IMR-90 (cell line): ENCODE data around the gene GNAO1. TPM values are rescaled to one million over a fixed set of nuclear protein-coding genes. Genes with fewer than 3 reads are reported as not detected.

Experiments
- ATAC-seq: fragments of 200-7000 bp; cut with Tn5 transposase; 2 replicates; pipeline ENCODE4 v1.9.1; 2020; ENCODE audit warnings: low read depth, mild to moderate bottlenecking, moderate library complexity
- BruUV-seq: library from RNA; stranded (reverse); fragments of 400-500 nt; replicated peaks from 2 replicates; lab custom pipeline; 2021; lab: Mats Ljungman, UMichigan
- CTCF ChIA-PET: fragments of 300-600 bp; formaldehyde crosslinking; extraction: SDS; loops from one replicate; lab custom pipeline; 2021; ENCODE audit warnings: antibody characterized with exemption; lab: Yijun Ruan, JAX
- POLR2A ChIA-PET: fragments of 300-600 bp; sonication (Branson Sonifier 250); formaldehyde crosslinking; loops from one replicate; lab custom pipeline; 2022; ENCODE audit warnings: antibody characterized with exemption; ENCODE audit not compliant: unreplicated experiment; lab: Charles Lee
- DNase-seq: peaks from one replicate; pipeline ENCODE4 v3.0.0; 2013
- H2AFZ ChIP-seq: replicated peaks from 2 replicates; pipeline ENCODE3; 2013; ENCODE audit warnings: low read length, mild to moderate bottlenecking; ENCODE audit not compliant: poor library complexity
- H2AK5ac ChIP-seq: 2 replicates; pipeline ENCODE4 v1.6.1; 2013; ENCODE audit warnings: low read depth, low read length, inconsistent platforms
- H2AK9ac ChIP-seq: replicated peaks from 2 replicates; pipeline ENCODE3; 2013; ENCODE audit warnings: mild to moderate bottlenecking, low read depth, low read length, moderate library complexity; ENCODE audit not compliant: poor library complexity
- H2BK120ac ChIP-seq: 2 replicates; pipeline ENCODE4 v1.6.1; 2013; ENCODE audit warnings: low read depth, low read length, inconsistent platforms
- H2BK15ac ChIP-seq: 3 replicates; pipeline ENCODE4 v1.6.1; 2013; ENCODE audit warnings: low read depth, low read length, inconsistent platforms
- H2BK20ac ChIP-seq: 2 replicates; pipeline ENCODE4 v1.6.1; 2013; ENCODE audit warnings: low read depth, mild to moderate bottlenecking, inconsistent platforms, low read length, moderate library complexity
- H2BK5ac ChIP-seq: 2 replicates; pipeline ENCODE4 v1.6.1; 2013; ENCODE audit warnings: mild to moderate bottlenecking, low read depth, low read length, inconsistent platforms; ENCODE audit not compliant: poor library complexity, severe bottlenecking
- H3K14ac ChIP-seq: replicated peaks from 2 replicates; pipeline ENCODE4 v1.6.1; 2013; ENCODE audit warnings: low read depth, low read length, inconsistent platforms
- H3K18ac ChIP-seq: 2 replicates; pipeline ENCODE4 v1.6.1; 2013; ENCODE audit warnings: low read depth, low read length, control low read depth
- H3K23ac ChIP-seq: 2 replicates; pipeline ENCODE4 v1.6.1; 2013; ENCODE audit warnings: low read depth, low read length, inconsistent platforms
- H3K27ac ChIP-seq: 2 replicates; pipeline ENCODE4 v1.5.1; 2013; ENCODE audit warnings: mild to moderate bottlenecking, control low read depth, low read length; ENCODE audit not compliant: insufficient read depth
- H3K27me3 ChIP-seq: 2 replicates; pipeline ENCODE4 v1.6.1; 2013; ENCODE audit warnings: low read length; ENCODE audit not compliant: control insufficient read depth, insufficient read depth
- H3K36me3 ChIP-seq: 2 replicates; pipeline ENCODE4 v1.6.1; 2013; ENCODE audit warnings: low read length, mixed read lengths; ENCODE audit not compliant: control insufficient read depth, insufficient read depth
- H3K4ac ChIP-seq: 2 replicates; pipeline ENCODE4 v1.6.1; 2013; ENCODE audit warnings: low read depth, low read length, inconsistent platforms
- H3K4me1 ChIP-seq: 2 replicates; pipeline ENCODE4 v1.6.1; 2013; ENCODE audit warnings: low read length, mixed read lengths; ENCODE audit not compliant: control insufficient read depth, insufficient read depth
- H3K4me2 ChIP-seq: 2 replicates; pipeline ENCODE4 v1.6.1; 2013; ENCODE audit warnings: low read depth, mild to moderate bottlenecking, control low read depth, low read length, moderate library complexity
- H3K4me3 ChIP-seq: 2 replicates; pipeline ENCODE4 v1.5.1; 2013; ENCODE audit warnings: low read depth, mild to moderate bottlenecking, control low read depth, low read length, moderate library complexity; ENCODE audit not compliant: insufficient read depth
- H3K56ac ChIP-seq: 2 replicates; pipeline ENCODE4 v1.6.1; 2013; ENCODE audit warnings: low read length, inconsistent platforms; ENCODE audit not compliant: insufficient read depth; ENCODE audit errors: extremely low read depth
- H3K79me1 ChIP-seq, 2 experiments: 2 replicates each; pipeline ENCODE4 v1.6.1; 2013; ENCODE audit warnings: low read length in 2 of 2, inconsistent platforms in 1 of 2, low read depth in 1 of 2
- H3K9ac ChIP-seq: 2 replicates; pipeline ENCODE4 v1.6.1; 2013; ENCODE audit warnings: low read depth, low read length, control low read depth
- H3K9me1 ChIP-seq: 2 replicates; pipeline ENCODE4 v1.6.1; 2013; ENCODE audit warnings: low read length, inconsistent platforms; ENCODE audit not compliant: insufficient read depth
- H3K9me3 ChIP-seq: 2 replicates; pipeline ENCODE4 v1.6.1; 2013; ENCODE audit warnings: low read length; ENCODE audit not compliant: control insufficient read depth, insufficient read depth
- H4K20me1 ChIP-seq: 2 replicates; pipeline ENCODE4 v1.6.1; 2013; ENCODE audit warnings: low read length, inconsistent platforms; ENCODE audit not compliant: insufficient read depth
- H4K5ac ChIP-seq: 2 replicates; pipeline ENCODE4 v1.6.1; 2013; ENCODE audit warnings: mild to moderate bottlenecking, low read depth, low read length, control low read depth
- H4K8ac ChIP-seq, 2 experiments: 2 replicates each; pipeline ENCODE4 v1.6.1; 2013; ENCODE audit warnings: low read depth in 2 of 2, low read length in 2 of 2, control low read depth in 1 of 2, inconsistent platforms in 1 of 2
- H4K91ac ChIP-seq: 2 replicates; pipeline ENCODE4 v1.6.1; 2013; ENCODE audit warnings: low read depth, low read length, inconsistent platforms; ENCODE audit not compliant: insufficient read depth
- CEBPB ChIP-seq: IDR thresholded peaks from 2 replicates; pipeline ENCODE4 v1.6.1; 2012; ENCODE audit warnings: low read depth, low read length, improper control_type of control experiment
- CHD1 ChIP-seq: IDR thresholded peaks from 2 replicates; pipeline ENCODE4 v1.6.1; 2012; ENCODE audit warnings: low read depth, low read length, improper control_type of control experiment
- dilution Hi-C: fragments of 300-500 bp; cut with HindIII; formaldehyde crosslinking; loops from one replicate; pipeline ENCODE4 v1.14.3; 2018; ENCODE audit warnings: low sequenced_read_pairs; ENCODE audit not compliant: unreplicated experiment
- in situ Hi-C: fragments of 300-500 bp; cut with MboI; formaldehyde crosslinking; loops from 3 replicates; pipeline ENCODE4 v1.14.3; 2019; ENCODE audit warnings: low sequenced_read_pairs, inconsistent platforms, mixed read lengths
- intact Hi-C: fragments of 100-400 bp; cut with micrococcal nuclease; formaldehyde crosslinking; loops from 2 replicates; pipeline ENCODE4 v1.10.0; 2022
- polyA plus RNA-seq, 3 experiments: library from polyadenylated mRNA; depleted of rRNA; stranded (reverse); fragments of >200 nt; gene quantifications; 2 replicates each; pipeline ENCODE4 v1.2.3, GENCODE V29; 2012; ENCODE audit warnings: low replicate concordance in 1 of 3
- total RNA-seq: library from RNA; depleted of rRNA; stranded (reverse); fragments of >200 nt; gene quantifications from 2 replicates; pipeline ENCODE4 v1.2.3, GENCODE V29; 2012

Gene GNAO1
- total and polyA plus RNA-seq, 2 of the 4 experiments (the other 2 are of a cell fraction), result under 0.01 to 0.07 TPM

- H3K4ac ChIP-seq, result no peak overlapping the region
- H3K4me2 ChIP-seq, result no peak overlapping the region
- no peaks in the 10 kb centered on the region for H3K9me1 ChIP-seq
- no peak overlapping the region for H2BK15ac ChIP-seq
- no peaks in the 10 kb centered on the region for H3K36me3 ChIP-seq
- no peak for TF ChIP-seq CHD1
- TF ChIP-seq CEBPB, result peak; percentile 72
- H3K9ac ChIP-seq, result no peak overlapping the region
- in situ Hi-C loops (no loop called here), intact Hi-C loops (no loop called here), dilution Hi-C loops (no loop called here)
- H3K14ac ChIP-seq, result no peak overlapping the region
- no peak overlapping the region for H3K23ac ChIP-seq
- H3K9me3 ChIP-seq, result 0 out of 2 replicates have a peak, but pooled peaks cover 5% of the 10 kb centered on the region
- no peak overlapping the region for H2BK120ac ChIP-seq
- no peak overlapping the region for H3K4me3 ChIP-seq
- H3K4me1 ChIP-seq, result no peaks in the 10 kb centered on the region
- H4K20me1 ChIP-seq, result no peaks in the 10 kb centered on the region
- no peak overlapping the region for H2BK5ac ChIP-seq
- H4K91ac ChIP-seq, result no peak overlapping the region
- ChIA-PET CTCF (no interaction called here), POLR2A (no interaction called here)
- H4K5ac ChIP-seq, result no peak overlapping the region
- ATAC-seq (no peak), DNase-seq (no peak)
- no peak overlapping the region for H3K56ac ChIP-seq
- no peak overlapping the region for H4K8ac ChIP-seq
- no peak overlapping the region for H2AK9ac ChIP-seq
- no peak overlapping the region for H2BK20ac ChIP-seq
- H2AK5ac ChIP-seq, result no peak overlapping the region
- no peaks in the 10 kb centered on the region for H3K79me1 ChIP-seq
- H3K27me3 ChIP-seq, result peaks cover 30% of the 10 kb centered on the region
- H2AFZ ChIP-seq, result no peak overlapping the region
- H3K18ac ChIP-seq, result no peak overlapping the region
- no peak overlapping the region for H3K27ac ChIP-seq
- no TSS peak for BruUV-seq
These were observed 6.9 kb downstream of the GNAO1 start for GRCh38 chr16:56198006-56198754.
